ENCODE data around the gene PHYKPL. TPM values are rescaled to one million over a fixed set of nuclear protein-coding genes. Genes with fewer than 3 reads are reported as not detected.

The PHYKPL gene
- total RNA-seq, 4 donors from 2014 or later, result 25.0 to 54.6 (median 33.7) TPM

- ATAC-seq, result no peak
- Histone ChIP-seq H3K27me3 (no peaks in the 10 kb centered on the region), H3K4me3 (no peak overlapping the region), H3K36me3 (no peaks in the 10 kb centered on the region), H3K9me3 (no peaks in the 10 kb centered on the region), H3K27ac (no peak overlapping the region), H3K4me1 (peaks cover 0 to 6% of the 10 kb centered on the region in 2 donors)
- intact Hi-C loops (cut with DNase I; ENCODE audit: low total_unique reads), result no loop called here
- TF ChIP-seq CTCF (IDR thresholded peaks at IDR 0.05 in 4 of 5, conservative IDR thresholded peaks at IDR 0.05 in 1 of 5) (no peak), POLR2A (IDR thresholded peaks at IDR 0.05) (no peak)
- no peak for DNase-seq
- in situ Hi-C loops (cut with MboI; ENCODE audit: low sequenced_read_pairs in 4 of 4), result loop anchor here in 1 of 4 donors (25.0 kb wide), 1 partner anchor 594 kb away; the partner anchor contains the start of gene ZNF354B
Measured at GRCh38 chr5:178267876-178268275, 35.3 kb upstream of the PHYKPL start.

- DNase-seq, result no peak
- Histone ChIP-seq H3K4me3 (no peak overlapping the region), H3K9me3 (no peaks in the 10 kb centered on the region), H3K4me1 (peaks cover 0 to 6% of the 10 kb centered on the region in 2 donors), H3K36me3 (no peaks in the 10 kb centered on the region), H3K27me3 (no peaks in the 10 kb centered on the region), H3K27ac (no peak overlapping the region)
- TF ChIP-seq POLR2A (IDR thresholded peaks at IDR 0.05) (no peak), CTCF (IDR thresholded peaks at IDR 0.05 in 4 of 5, conservative IDR thresholded peaks at IDR 0.05 in 1 of 5) (no peak)
- in situ Hi-C loops (cut with MboI; ENCODE audit: low sequenced_read_pairs in 4 of 4), result loop anchor here in 1 of 4 donors (25.0 kb wide), 1 partner anchor 595 kb away; the partner anchor contains the start of gene ZNF354B
- peak in 1 of 2 donors; percentile 60 for ATAC-seq
- intact Hi-C loops (cut with DNase I; ENCODE audit: low total_unique reads), result no loop called here
Measured at GRCh38 chr5:178267245-178267644, 34.6 kb upstream of the PHYKPL start.

- Histone ChIP-seq H3K4me1 (peaks cover 0 to 6% of the 10 kb centered on the region in 2 donors), H3K27ac (no peak overlapping the region), H3K27me3 (no peaks in the 10 kb centered on the region), H3K36me3 (no peaks in the 10 kb centered on the region), H3K9me3 (no peaks in the 10 kb centered on the region), H3K4me3 (no peak overlapping the region)
- ATAC-seq (no peak), DNase-seq (no peak)
- TF ChIP-seq POLR2A (IDR thresholded peaks at IDR 0.05), result no peak
- no peak for TF ChIP-seq CTCF (IDR thresholded peaks at IDR 0.05 in 4 of 5, conservative IDR thresholded peaks at IDR 0.05 in 1 of 5)
- in situ Hi-C loops (cut with MboI; ENCODE audit: low sequenced_read_pairs in 4 of 4) (loop anchor here in 1 of 4 donors (25.0 kb wide), 1 partner anchor 596 kb away; the partner anchor contains the start of gene ZNF354B), intact Hi-C loops (cut with DNase I; ENCODE audit: low total_unique reads) (no loop called here)
Measured at GRCh38 chr5:178266581-178266980, 34.0 kb upstream of the PHYKPL start.

- H3K27ac ChIP-seq, result no peak overlapping the region
- TF ChIP-seq CTCF (IDR thresholded peaks at IDR 0.05 in 4 of 5, conservative IDR thresholded peaks at IDR 0.05 in 1 of 5), result no peak
- no peak for TF ChIP-seq POLR2A (IDR thresholded peaks at IDR 0.05)
- DNase-seq, result no peak
- H3K36me3 ChIP-seq, result no peaks in the 10 kb centered on the region
- in situ Hi-C loops (cut with MboI; ENCODE audit: low sequenced_read_pairs in 4 of 4), result loop anchor here in 1 of 4 donors (25.0 kb wide), 1 partner anchor 597 kb away; the partner anchor contains the start of gene ZNF354B
- H3K4me3 ChIP-seq, result no peak overlapping the region
- no peaks in the 10 kb centered on the region for H3K9me3 ChIP-seq
- intact Hi-C loops (cut with DNase I; ENCODE audit: low total_unique reads), result no loop called here
- no peak for ATAC-seq
- no peaks in the 10 kb centered on the region for H3K27me3 ChIP-seq
- peaks cover 0 to 6% of the 10 kb centered on the region in 2 donors for H3K4me1 ChIP-seq
Measured at GRCh38 chr5:178265746-178266145, 33.1 kb upstream of the PHYKPL start.

GRCh38 chr5:178264044-178264443 lies 31.4 kb upstream of the PHYKPL start:
- no peak for ATAC-seq

More at GRCh38 chr5:178264044-178264443, 31.4 kb upstream of the PHYKPL start:
- Histone ChIP-seq H3K27me3 (no peaks in the 10 kb centered on the region), H3K4me3 (no peak overlapping the region), H3K36me3 (no peaks in the 10 kb centered on the region), H3K27ac (no peak overlapping the region), H3K9me3 (no peaks in the 10 kb centered on the region), H3K4me1 (peaks cover 0 to 6% of the 10 kb centered on the region in 2 donors)
- DNase-seq, result no peak
- TF ChIP-seq POLR2A (IDR thresholded peaks at IDR 0.05) (no peak), CTCF (IDR thresholded peaks at IDR 0.05 in 4 of 5, conservative IDR thresholded peaks at IDR 0.05 in 1 of 5) (no peak)
- intact Hi-C loops (cut with DNase I; ENCODE audit: low total_unique reads) (no loop called here), in situ Hi-C loops (cut with MboI; ENCODE audit: low sequenced_read_pairs in 4 of 4) (loop anchor here in 1 of 4 donors (25.0 kb wide), 1 partner anchor 598 kb away; the partner anchor contains the start of gene ZNF354B)

Data from gastrocnemius medialis (tissue), 4 donors.